Neural cell (in vitro differentiated cells): ENCODE data around the gene PLPP3. TPM values are rescaled to one million over a fixed set of nuclear protein-coding genes. Genes with fewer than 3 reads are reported as not detected.

Experiments used
- H2AFZ ChIP-seq: fragments of 200-600, 300-800 bp; sonication (generic), shearing (Covaris generic); 2 replicates; pipeline ENCODE4 v1.6.0; 2014; ENCODE audit warnings: low read depth, mild to moderate bottlenecking, antibody characterized with exemption, low read length, moderate library complexity
- H3F3A ChIP-seq: fragments of 200-600 bp; shearing (Covaris generic); 2 replicates; pipeline ENCODE4 v1.6.1; 2016; ENCODE audit warnings: mild to moderate bottlenecking, moderate library complexity, mixed read lengths, antibody characterized with exemption, low read length; ENCODE audit not compliant: insufficient read depth, poor library complexity, severe bottlenecking
- H3K27ac ChIP-seq: fragments of 200-600, 300-800 bp; sonication (generic), shearing (Covaris generic); 2 replicates; pipeline ENCODE4 v1.5.1; 2014; ENCODE audit warnings: mild to moderate bottlenecking, low read length, moderate library complexity
- H3K27me3 ChIP-seq: fragments of 300-800, 200-600 bp; sonication (generic), shearing (Covaris generic); 2 replicates; pipeline ENCODE4 v1.6.0; 2014; ENCODE audit warnings: mild to moderate bottlenecking, low read depth, low read length, moderate library complexity; ENCODE audit not compliant: insufficient read depth
- H3K36me3 ChIP-seq: fragments of 300-800, 200-600 bp; sonication (generic), shearing (Covaris generic); 2 replicates; pipeline ENCODE4 v1.5.1; 2014; ENCODE audit warnings: mild to moderate bottlenecking, antibody characterized with exemption, low read length, moderate library complexity; ENCODE audit not compliant: insufficient read depth
- H3K4me2 ChIP-seq: fragments of 300-800, 200-600 bp; sonication (generic), shearing (Covaris generic); 2 replicates; pipeline ENCODE4 v1.6.0; 2014; ENCODE audit warnings: mild to moderate bottlenecking, low read length
- H3K4me3 ChIP-seq: fragments of 300-800, 200-600 bp; sonication (generic), shearing (Covaris generic); 2 replicates; pipeline ENCODE4 v1.5.1; 2014; ENCODE audit warnings: mild to moderate bottlenecking, low read length, moderate library complexity
- H3K79me2 ChIP-seq: fragments of 200-600 bp; shearing (Covaris generic); replicated peaks from 2 replicates; pipeline ENCODE4 v1.6.0; 2014; ENCODE audit warnings: mild to moderate bottlenecking, low read length, moderate library complexity; ENCODE audit not compliant: insufficient read depth
- H3K9ac ChIP-seq: fragments of 300-800, 200-600 bp; sonication (generic), shearing (Covaris generic); 2 replicates; pipeline ENCODE4 v1.6.1; 2016; ENCODE audit warnings: mild to moderate bottlenecking, low read length, mixed read lengths
- H3K9me2 ChIP-seq: fragments of 200-600 bp; shearing (Covaris generic); 2 replicates; pipeline ENCODE4 v1.6.1; 2016; ENCODE audit warnings: mild to moderate bottlenecking, low read length, mixed read lengths; ENCODE audit not compliant: insufficient read depth
- H3K9me3 ChIP-seq: fragments of 200-600, 300-800 bp; sonication (generic), shearing (Covaris generic); 2 replicates; pipeline ENCODE4 v1.6.1; 2016; ENCODE audit warnings: mild to moderate bottlenecking, mixed run types, low read length, moderate library complexity, mixed read lengths
- H4K20me1 ChIP-seq: fragments of 200-600 bp; shearing (Covaris generic); 2 replicates; pipeline ENCODE4 v1.6.1; 2016; ENCODE audit warnings: mild to moderate bottlenecking, mixed run types; ENCODE audit not compliant: insufficient read depth
- CTCF ChIP-seq: fragments of 450-650 bp; IDR thresholded peaks from 2 replicates; pipeline ENCODE4 v1.5.1; 2014; ENCODE audit warnings: antibody characterized with exemption, mild to moderate bottlenecking, moderate library complexity; ENCODE audit not compliant: poor library complexity, severe bottlenecking
- EP300 ChIP-seq: fragments of 450-650 bp; conservative IDR thresholded peaks from 2 replicates; pipeline ENCODE4 v1.6.1; 2014; ENCODE audit warnings: antibody characterized with exemption, mild to moderate bottlenecking, moderate library complexity; ENCODE audit not compliant: poor library complexity, severe bottlenecking
- EZH2 ChIP-seq: fragments of 200-600, 300-800 bp; shearing (Covaris generic), sonication (generic); IDR thresholded peaks from 2 replicates; pipeline ENCODE4 v1.6.1; 2014; ENCODE audit warnings: antibody characterized with exemption, low read length, borderline replicate concordance, mild to moderate bottlenecking; ENCODE audit not compliant: insufficient read depth, poor library complexity, severe bottlenecking
- MXI1 ChIP-seq: fragments of 450-650 bp; conservative IDR thresholded peaks from 2 replicates; pipeline ENCODE4 v1.6.1; 2014; ENCODE audit warnings: antibody characterized with exemption, mild to moderate bottlenecking; ENCODE audit not compliant: poor library complexity, severe bottlenecking
- POLR2AphosphoS5 ChIP-seq: IDR thresholded peaks from 2 replicates; pipeline ENCODE4 v1.6.1; 2012
- RAD21 ChIP-seq: fragments of 450-650 bp; conservative IDR thresholded peaks from 2 replicates; pipeline ENCODE4 v1.6.1; 2014; ENCODE audit warnings: antibody characterized with exemption, mild to moderate bottlenecking, moderate library complexity
- REST ChIP-seq: IDR thresholded peaks from 2 replicates; pipeline ENCODE4 v1.6.1; 2012; ENCODE audit warnings: borderline replicate concordance
- SMC3 ChIP-seq: fragments of 450-650 bp; conservative IDR thresholded peaks from 2 replicates; pipeline ENCODE4 v1.6.1; 2014; ENCODE audit warnings: antibody characterized with exemption, mild to moderate bottlenecking, moderate library complexity; ENCODE audit not compliant: poor library complexity
- TAF1 ChIP-seq: IDR thresholded peaks from 2 replicates; pipeline ENCODE4 v1.6.1; 2012; ENCODE audit warnings: low read depth
- polyA plus RNA-seq: library from polyadenylated mRNA; depleted of rRNA; stranded (reverse); fragments of >200 nt; gene quantifications from 2 replicates; pipeline ENCODE4 v1.2.3, GENCODE V29; 2014

PLPP3 gene
- polyA plus RNA-seq, 1 donor from 2014 or later: 2.1 TPM

GRCh38 chr1:56526571-56527174, 52.7 kb downstream of the PLPP3 start:
- Histone ChIP-seq H3K9ac (no peak overlapping the region), H3K4me3 (no peak overlapping the region), H3K9me2 (no peaks in the 10 kb centered on the region), H3K27me3 (no peaks in the 10 kb centered on the region), H3F3A (no peaks in the 10 kb centered on the region), H3K4me2 (no peak overlapping the region), H2AFZ (no peak overlapping the region), H3K27ac (no peak overlapping the region), H3K36me3 (no peaks in the 10 kb centered on the region), H4K20me1 (no peaks in the 10 kb centered on the region), H3K79me2 (no peaks in the 10 kb centered on the region), H3K9me3 (no peaks in the 10 kb centered on the region)
- TF ChIP-seq REST (no peak), EZH2 (no peak), TAF1 (no peak), POLR2AphosphoS5 (no peak), RAD21 (no peak), SMC3 (no peak), EP300 (no peak), MXI1 (no peak), CTCF (no peak)

- no peak for TF ChIP-seq SMC3
- no peak for TF ChIP-seq TAF1
- TF ChIP-seq REST: no peak
- no peak for TF ChIP-seq EZH2
- TF ChIP-seq RAD21: no peak
- TF ChIP-seq CTCF: no peak
- no peak for TF ChIP-seq MXI1
- no peak for TF ChIP-seq EP300
- TF ChIP-seq POLR2AphosphoS5: no peak
- H3K27me3 ChIP-seq: no peaks in the 10 kb centered on the region
- H3K9ac ChIP-seq: no peak overlapping the region
- no peak overlapping the region for H2AFZ ChIP-seq
- no peaks in the 10 kb centered on the region for H4K20me1 ChIP-seq
- H3K9me2 ChIP-seq: no peaks in the 10 kb centered on the region
- no peaks in the 10 kb centered on the region for H3K79me2 ChIP-seq
- H3K4me3 ChIP-seq: no peak overlapping the region
- H3K4me2 ChIP-seq: no peak overlapping the region
- no peak overlapping the region for H3K27ac ChIP-seq
- H3F3A ChIP-seq: no peaks in the 10 kb centered on the region
- H3K36me3 ChIP-seq: no peaks in the 10 kb centered on the region
- H3K9me3 ChIP-seq: no peaks in the 10 kb centered on the region
Observed at GRCh38 chr1:56525489-56526041, 53.8 kb downstream of the PLPP3 start.
